HG03175 (cell line): ENCODE results near the gene TCP11.

Experiments
- ATAC-seq: cut with Tn5 transposase; IDR thresholded peaks from one replicate; pipeline ENCODE4 v1.9.1; 2021; ENCODE audit warnings: mild to moderate bottlenecking, moderate library complexity; ENCODE audit not compliant: unreplicated experiment

Gene TCP11

GRCh38 chr6:35082733-35083403 lies 58.3 kb downstream of the TCP11 start:
- ATAC-seq: no peak

- no peak for ATAC-seq
Measured at GRCh38 chr6:35082046-35082732, 59.0 kb downstream of the TCP11 start.

- ATAC-seq: no peak
Measured at GRCh38 chr6:35081426-35081851, 59.7 kb downstream of the TCP11 start.

- ATAC-seq: no peak
Measured at GRCh38 chr6:35080821-35081425, 60.2 kb downstream of the TCP11 start.

- ATAC-seq: no peak
Measured at GRCh38 chr6:35080016-35080680, 61.0 kb downstream of the TCP11 start.

- no peak for ATAC-seq
Measured at GRCh38 chr6:35079311-35080000, 61.7 kb downstream of the TCP11 start.

GRCh38 chr6:35078896-35079295 lies 62.2 kb downstream of the TCP11 start:
- no peak for ATAC-seq

- ATAC-seq: no peak
Measured at GRCh38 chr6:35078226-35078850, 62.8 kb downstream of the TCP11 start.

GRCh38 chr6:35077713-35078105 lies 63.4 kb downstream of the TCP11 start:
- ATAC-seq: no peak

GRCh38 chr6:35076997-35077712 lies 64.0 kb downstream of the TCP11 start:
- no peak for ATAC-seq

- no peak for ATAC-seq
Measured at GRCh38 chr6:35073766-35074471, 67.2 kb downstream of the TCP11 start.

GRCh38 chr6:35073211-35073610 lies 67.9 kb downstream of the TCP11 start:
- no peak for ATAC-seq

GRCh38 chr6:35072698-35073055 lies 68.5 kb downstream of the TCP11 start:
- no peak for ATAC-seq

GRCh38 chr6:35072051-35072697 lies 69.0 kb downstream of the TCP11 start:
- no peak for ATAC-seq

- ATAC-seq: no peak
Measured at GRCh38 chr6:35071347-35071994, 69.7 kb downstream of the TCP11 start.

GRCh38 chr6:35070111-35070510 lies 71.0 kb downstream of the TCP11 start:
- no peak for ATAC-seq

- ATAC-seq: no peak
Measured at GRCh38 chr6:35069262-35069661, 71.9 kb downstream of the TCP11 start.

- ATAC-seq: no peak
Measured at GRCh38 chr6:35068644-35069043, 72.5 kb downstream of the TCP11 start.
